HG02852 (cell line): Measurements from ENCODE around the gene FNDC5.

Experiments
- ATAC-seq: cut with Tn5 transposase; IDR thresholded peaks from one replicate; pipeline ENCODE4 v1.9.1; 2021; ENCODE audit warnings: mild to moderate bottlenecking, moderate library complexity; ENCODE audit not compliant: unreplicated experiment

FNDC5 gene

DNA sequence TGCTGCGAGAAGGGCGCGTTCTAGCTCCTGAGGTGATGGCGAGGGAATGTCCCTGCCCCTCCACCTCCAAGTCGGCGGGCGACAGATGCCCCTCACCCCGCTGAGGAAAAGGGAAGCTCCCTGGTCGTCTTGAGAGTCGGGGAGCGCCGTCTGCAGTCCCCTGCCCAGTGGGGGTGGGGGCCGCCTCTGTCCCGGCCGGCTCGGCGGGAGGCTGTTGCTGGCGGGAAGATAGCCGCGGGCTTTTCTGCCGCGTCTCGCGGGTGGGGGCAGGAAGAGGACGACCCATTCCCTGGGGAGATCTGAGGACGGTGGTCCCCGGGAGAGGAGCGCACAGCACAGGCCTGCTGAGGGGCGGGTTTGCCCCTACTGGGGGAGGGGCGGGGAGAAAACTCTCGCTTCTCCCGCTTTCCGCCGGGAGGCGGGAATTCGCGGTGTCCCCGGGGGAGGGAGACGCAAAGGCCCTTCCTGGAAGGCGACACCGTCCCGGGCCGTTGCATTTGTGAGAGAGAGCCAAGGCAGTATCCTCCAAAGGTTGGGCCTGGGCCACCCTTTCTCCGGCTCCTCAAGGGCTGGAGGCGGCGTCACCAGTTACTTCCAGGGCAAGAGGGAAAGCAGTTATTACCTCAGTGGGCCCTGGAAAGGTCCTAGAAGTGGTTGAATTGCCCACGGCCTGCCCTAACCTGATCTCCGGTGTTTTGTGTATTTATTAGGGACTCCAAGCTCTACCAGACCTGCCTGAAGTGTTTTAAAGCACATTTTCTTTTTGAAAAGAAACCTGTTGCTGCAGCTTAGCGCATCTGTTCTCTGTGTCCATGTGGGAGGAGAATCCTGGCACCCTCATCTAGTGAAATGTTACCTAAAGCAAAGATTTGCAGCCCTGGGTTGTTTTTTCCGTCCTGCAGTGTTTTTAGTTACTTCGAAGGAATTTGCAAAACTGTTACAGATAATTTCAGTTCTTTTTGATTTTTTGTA, 52.6 kb downstream of the FNDC5 start:
- ATAC-seq = peak; percentile 7

DNA sequence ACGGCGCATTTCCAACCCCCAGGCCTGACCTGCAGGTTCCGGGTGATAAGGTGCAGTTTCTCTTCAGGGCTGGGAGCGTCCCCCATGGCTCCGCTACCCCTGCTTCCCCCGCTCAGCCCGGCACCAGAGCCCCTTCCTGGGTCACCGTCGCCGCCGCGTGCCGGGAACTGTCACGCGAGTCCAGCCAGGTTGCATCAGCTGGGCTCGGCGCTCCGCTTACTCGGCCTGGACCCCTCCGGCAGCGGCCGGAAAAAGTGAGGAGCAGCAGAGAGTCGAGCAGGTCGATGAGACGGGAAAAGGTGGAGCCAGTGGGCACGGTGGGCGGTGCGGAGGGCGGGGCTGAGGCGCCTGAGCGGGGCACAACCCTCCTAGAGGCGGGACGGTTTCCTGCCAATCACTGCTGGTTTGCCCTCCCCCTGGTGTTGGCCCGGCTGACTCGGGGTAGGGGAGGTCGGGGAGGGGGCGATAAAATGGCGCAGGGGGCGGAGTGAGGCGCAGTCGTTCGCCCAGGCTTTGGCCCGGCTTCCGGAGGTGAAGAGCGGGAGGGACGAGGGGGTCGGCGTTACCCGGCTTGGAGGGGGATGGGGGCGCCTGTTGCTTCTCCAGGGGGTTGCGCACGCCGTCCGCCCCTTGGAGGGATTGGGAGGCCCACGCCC, 53.4 kb downstream of the FNDC5 start, which contains the start of the genes S100PBP and YARS1:
TSS of gene S100PBP (plus strand) at position 495 of the 656 bp plus-strand sequence. CDS start 8,447 bp downstream, outside the sequence.
TSS of gene YARS1 (minus strand) at position 200 of the 656 bp plus-strand sequence. CDS start at position 86, 114 bp downstream.
- ATAC-seq = peak; percentile 78

DNA sequence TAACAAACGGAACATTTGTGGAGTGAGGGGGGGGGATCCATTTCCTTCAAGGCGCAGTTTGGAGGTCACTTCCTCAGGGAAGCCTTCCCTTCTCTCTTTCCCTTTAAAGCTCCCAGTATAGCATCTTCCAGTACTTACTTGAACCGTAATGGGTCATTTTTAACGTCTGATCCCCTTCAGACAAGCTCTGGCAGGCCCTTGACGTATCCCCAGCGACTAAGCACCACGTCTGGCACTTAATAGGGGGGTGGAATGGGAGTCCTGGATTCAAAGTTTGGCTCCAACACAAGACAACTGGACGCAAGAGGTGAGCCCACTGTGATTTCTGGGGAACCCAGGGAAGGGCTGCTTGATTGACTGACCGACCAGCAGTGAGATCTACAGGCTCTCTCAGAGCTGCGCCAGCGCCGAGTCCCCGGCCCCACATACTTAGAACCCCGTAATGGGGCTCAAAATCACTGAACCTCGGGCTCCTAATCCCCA, 54.0 kb downstream of the FNDC5 start:
- ATAC-seq = peak; percentile 10

DNA sequence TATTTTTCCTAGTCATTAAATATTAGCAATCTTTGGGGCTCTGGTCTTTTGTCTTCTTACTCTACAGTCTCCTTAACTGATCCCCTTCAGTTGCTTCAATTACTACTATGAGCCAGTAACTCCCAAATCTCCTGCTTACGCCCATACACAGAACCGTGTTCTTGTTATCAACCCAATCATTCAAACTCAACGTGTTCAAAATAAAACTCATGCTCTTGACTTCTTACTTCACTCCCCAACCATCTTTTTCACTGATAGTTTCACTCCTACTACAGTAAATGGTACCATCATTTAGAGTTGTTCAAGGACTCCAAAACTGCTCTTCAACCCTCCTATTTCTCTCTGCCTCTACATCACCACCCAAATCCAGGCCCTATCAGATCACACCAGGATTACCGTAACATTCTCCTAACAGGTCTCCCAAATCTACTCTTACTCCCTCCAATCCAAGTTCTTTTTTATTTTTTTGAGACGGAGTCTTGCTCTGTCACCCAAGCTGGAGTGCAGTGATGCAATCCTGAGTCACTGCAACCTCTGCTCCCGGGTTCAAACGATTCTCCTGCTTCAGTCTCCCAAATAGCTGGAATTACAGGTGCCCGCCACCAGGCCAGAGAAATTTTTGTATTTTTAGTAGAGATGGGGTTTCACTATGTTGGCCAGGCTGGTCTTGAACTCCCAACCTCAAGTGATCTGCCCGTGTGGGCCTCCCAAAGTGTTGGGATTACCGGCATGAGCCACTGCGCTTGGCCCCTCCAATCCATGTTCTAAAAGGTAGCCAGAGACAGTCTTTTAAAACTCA, 56.6 kb downstream of the FNDC5 start:
- no peak for ATAC-seq
